ENCODE data around the gene SH3PXD2A. TPM values are rescaled to one million over a fixed set of nuclear protein-coding genes. Genes with fewer than 3 reads are reported as not detected.

Gene SH3PXD2A
- total RNA-seq, 1 experiment from 2014 or later: 6.3 TPM

DNA sequence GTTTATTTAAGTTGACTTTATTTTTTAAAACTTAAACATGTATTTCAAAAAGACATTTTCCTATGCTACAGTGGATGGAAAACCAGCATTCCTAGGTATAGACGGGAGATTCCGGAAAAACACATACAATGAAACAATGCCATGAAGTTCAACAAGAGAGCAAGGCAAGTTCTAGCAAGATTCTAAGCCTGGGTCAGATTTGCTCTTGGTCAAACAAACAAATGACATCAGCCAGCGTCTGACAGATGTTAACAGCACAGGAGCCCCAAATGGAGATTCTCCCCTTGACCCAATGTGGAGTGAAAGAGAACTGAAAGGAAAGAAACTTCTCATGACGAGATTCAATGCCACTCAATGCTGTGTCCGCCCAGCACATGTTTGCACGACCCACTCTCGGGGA, 212.0 kb downstream of the SH3PXD2A start:
- no TSS peak for BruUV-seq (replicated peaks)

GRCh38 chr10:103641326-103641725, 214.1 kb downstream of the SH3PXD2A start:
- Mint-ChIP-seq H3K27ac (ENCODE audit: unreplicated experiment) (no peak overlapping the region), H3K36me3 (ENCODE audit: insufficient read depth, unreplicated experiment) (peaks cover 6% of the 10 kb centered on the region), H3K9me3 (ENCODE audit: unreplicated experiment) (no peaks in the 10 kb centered on the region), H3K27me3 (ENCODE audit: insufficient read depth, unreplicated experiment) (no peaks in the 10 kb centered on the region), H3K4me1 (ENCODE audit: low read depth, unreplicated experiment) (peaks cover 8% of the 10 kb centered on the region), H3K4me3 (ENCODE audit: unreplicated experiment) (no peak overlapping the region)
- no peak overlapping the region for H3K4me3 ChIP-seq (ENCODE audit: low read depth, low read length)
- H3K4me1 ChIP-seq: peaks cover 19% of the 10 kb centered on the region
- BruUV-seq (replicated peaks): no TSS peak
- no peaks in the 10 kb centered on the region for H3K27me3 ChIP-seq (replicated peaks; ENCODE audit: control insufficient read depth, insufficient read depth, low read length)
- intact Hi-C loops (cut with micrococcal nuclease; ENCODE audit: unreplicated experiment): no loop called here
- DNase-seq: no peak
- ChIA-PET CTCF (no interaction called here), POLR2A (no interaction called here)
- H3K9me3 ChIP-seq: no peaks in the 10 kb centered on the region
- H3K36me3 ChIP-seq (ENCODE audit: control insufficient read depth, insufficient read depth, low read length): no peaks in the 10 kb centered on the region; the same call in 1 of the 2 replicates
- TF ChIP-seq, protein P1, sequence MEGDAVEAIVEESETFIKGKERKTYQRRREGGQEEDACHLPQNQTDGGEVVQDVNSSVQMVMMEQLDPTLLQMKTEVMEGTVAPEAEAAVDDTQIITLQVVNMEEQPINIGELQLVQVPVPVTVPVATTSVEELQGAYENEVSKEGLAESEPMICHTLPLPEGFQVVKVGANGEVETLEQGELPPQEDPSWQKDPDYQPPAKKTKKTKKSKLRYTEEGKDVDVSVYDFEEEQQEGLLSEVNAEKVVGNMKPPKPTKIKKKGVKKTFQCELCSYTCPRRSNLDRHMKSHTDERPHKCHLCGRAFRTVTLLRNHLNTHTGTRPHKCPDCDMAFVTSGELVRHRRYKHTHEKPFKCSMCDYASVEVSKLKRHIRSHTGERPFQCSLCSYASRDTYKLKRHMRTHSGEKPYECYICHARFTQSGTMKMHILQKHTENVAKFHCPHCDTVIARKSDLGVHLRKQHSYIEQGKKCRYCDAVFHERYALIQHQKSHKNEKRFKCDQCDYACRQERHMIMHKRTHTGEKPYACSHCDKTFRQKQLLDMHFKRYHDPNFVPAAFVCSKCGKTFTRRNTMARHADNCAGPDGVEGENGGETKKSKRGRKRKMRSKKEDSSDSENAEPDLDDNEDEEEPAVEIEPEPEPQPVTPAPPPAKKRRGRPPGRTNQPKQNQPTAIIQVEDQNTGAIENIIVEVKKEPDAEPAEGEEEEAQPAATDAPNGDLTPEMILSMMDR (IDR thresholded peaks at IDR 0.05; ENCODE audit: insufficient read depth in 1 of 2, low read depth in 1 of 2, low read length in 1 of 2, severe bottlenecking in 1 of 2, unreplicated experiment in 1 of 2): no peak

More for the DNA sequence above, 212.0 kb downstream of the SH3PXD2A start:
- intact Hi-C loops (cut with micrococcal nuclease; ENCODE audit: unreplicated experiment): no loop called here
- Mint-ChIP-seq H3K27ac (ENCODE audit: unreplicated experiment) (no peak overlapping the region), H3K9me3 (ENCODE audit: unreplicated experiment) (no peaks in the 10 kb centered on the region), H3K4me3 (ENCODE audit: unreplicated experiment) (no peak overlapping the region), H3K4me1 (ENCODE audit: low read depth, unreplicated experiment) (peaks cover 12% of the 10 kb centered on the region), H3K27me3 (ENCODE audit: insufficient read depth, unreplicated experiment) (no peaks in the 10 kb centered on the region), H3K36me3 (ENCODE audit: insufficient read depth, unreplicated experiment) (peaks cover 6% of the 10 kb centered on the region)
- H3K9me3 ChIP-seq: no peaks in the 10 kb centered on the region
- H3K36me3 ChIP-seq (ENCODE audit: control insufficient read depth, insufficient read depth, low read length): no peaks in the 10 kb centered on the region; the same call in 1 of the 2 replicates
- TF ChIP-seq, protein P1 (IDR thresholded peaks at IDR 0.05; ENCODE audit: insufficient read depth in 1 of 2, low read depth in 1 of 2, low read length in 1 of 2, severe bottlenecking in 1 of 2, unreplicated experiment in 1 of 2): no peak
- DNase-seq: no peak
- no peak overlapping the region for H3K4me3 ChIP-seq (ENCODE audit: low read depth, low read length)
- POLR2A ChIA-PET: no interaction called here
- CTCF ChIA-PET: no interaction called here
- no peaks in the 10 kb centered on the region for H3K27me3 ChIP-seq (replicated peaks; ENCODE audit: control insufficient read depth, insufficient read depth, low read length)
- peaks cover 25% of the 10 kb centered on the region for H3K4me1 ChIP-seq

- no peaks in the 10 kb centered on the region for H3K9me3 ChIP-seq
- H3K36me3 Mint-ChIP-seq (ENCODE audit: insufficient read depth, unreplicated experiment): peaks cover 6% of the 10 kb centered on the region
- ChIA-PET POLR2A (no interaction called here), CTCF (no interaction called here)
- no peak overlapping the region for H3K4me3 Mint-ChIP-seq (ENCODE audit: unreplicated experiment)
- H3K27me3 Mint-ChIP-seq (ENCODE audit: insufficient read depth, unreplicated experiment): no peaks in the 10 kb centered on the region
- DNase-seq: no peak
- peaks cover 8% of the 10 kb centered on the region for H3K4me1 Mint-ChIP-seq (ENCODE audit: low read depth, unreplicated experiment)
- TF ChIP-seq, protein P1 (IDR thresholded peaks at IDR 0.05; ENCODE audit: insufficient read depth in 1 of 2, low read depth in 1 of 2, low read length in 1 of 2, severe bottlenecking in 1 of 2, unreplicated experiment in 1 of 2): no peak
- H3K4me3 ChIP-seq (ENCODE audit: low read depth, low read length): no peak overlapping the region
- no peak overlapping the region for H3K27ac Mint-ChIP-seq (ENCODE audit: unreplicated experiment)
- no peaks in the 10 kb centered on the region for H3K9me3 Mint-ChIP-seq (ENCODE audit: unreplicated experiment)
- no peaks in the 10 kb centered on the region for H3K27me3 ChIP-seq (replicated peaks; ENCODE audit: control insufficient read depth, insufficient read depth, low read length)
- H3K36me3 ChIP-seq (ENCODE audit: control insufficient read depth, insufficient read depth, low read length): no peaks in the 10 kb centered on the region; the same call in 1 of the 2 replicates
- BruUV-seq (replicated peaks): no TSS peak
- intact Hi-C loops (cut with micrococcal nuclease; ENCODE audit: unreplicated experiment): no loop called here
- peaks cover 15% of the 10 kb centered on the region for H3K4me1 ChIP-seq
Measured at GRCh38 chr10:103640436-103641181, 214.8 kb downstream of the SH3PXD2A start.

All from Caco-2 (cell line).